Astrocyte (in vitro differentiated cells and primary cell): ENCODE results near the gene PKMYT1.

ENCODE experiments used
- CTCF ChIP-seq: IDR thresholded peaks from 2 replicates; pipeline ENCODE4 v1.5.1; 2011; ENCODE audit warnings: low read depth, mild to moderate bottlenecking, inconsistent platforms, low read length, moderate library complexity; ENCODE audit not compliant: insufficient read depth
- EZH2 ChIP-seq: IDR thresholded peaks from 2 replicates; pipeline ENCODE4 v1.6.1; 2012; ENCODE audit warnings: mild to moderate bottlenecking, low read length, inconsistent platforms; ENCODE audit not compliant: insufficient read depth

DNA sequence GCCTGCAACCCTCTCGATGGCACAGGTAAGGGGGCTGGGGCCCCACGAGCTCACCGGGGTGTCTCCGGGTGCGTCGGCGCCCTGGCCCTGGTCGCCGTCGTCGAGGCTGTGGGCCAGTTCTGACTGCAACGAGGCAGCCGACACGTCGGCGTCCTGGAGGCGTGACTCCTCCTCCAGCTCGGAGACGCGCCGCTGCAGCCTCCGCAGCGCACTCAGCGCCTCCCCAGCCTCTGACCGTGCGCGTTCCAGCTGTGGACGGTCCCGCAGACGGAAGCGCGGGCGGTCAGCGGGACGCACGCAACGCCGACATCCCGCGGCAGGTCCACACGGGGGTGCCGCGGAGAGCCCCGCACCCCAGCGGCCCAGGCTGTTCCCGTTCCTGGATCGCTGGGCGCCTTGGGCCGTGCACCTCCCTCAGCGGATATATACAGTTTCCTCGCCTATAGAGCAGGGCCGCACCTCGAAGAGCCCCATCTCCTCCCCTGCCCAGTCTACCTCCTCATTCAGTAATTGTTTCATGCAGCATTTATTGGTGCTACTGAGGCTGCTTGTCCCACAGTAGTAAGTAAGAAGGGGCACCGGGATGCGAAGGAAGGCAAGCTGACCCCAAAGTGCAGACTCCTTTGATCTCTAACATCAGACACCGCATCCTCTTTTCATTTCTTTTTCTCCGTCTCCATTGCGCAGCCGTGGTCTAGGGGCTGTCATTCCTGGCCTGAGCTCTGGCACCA, 49.4 kb upstream of the PKMYT1 start:
- TF ChIP-seq CTCF (no peak), EZH2 (peak; percentile 80)
